Stimulated activated naive CD8-positive, alpha-beta T cell treated with anti-CD3 and anti-CD28 coated beads, Interleukin-15, Interleukin-2, amounts not matched to agents 100 ng/mL and 50 ng/mL, for 24 hours (primary cell): Measurements from ENCODE around the gene OTOR.

Experiments used
- H3K27ac Mint-ChIP-seq: one replicate; pipeline ENCODE4 v1.8.0; 2021; ENCODE audit warnings: mild to moderate bottlenecking, mixed read lengths
- H3K27me3 Mint-ChIP-seq: one replicate; pipeline ENCODE4 v1.8.0; 2021; ENCODE audit warnings: mixed read lengths
- H3K36me3 Mint-ChIP-seq: one replicate; pipeline ENCODE4 v1.8.0; 2021; ENCODE audit warnings: low read depth, mixed read lengths
- H3K4me1 Mint-ChIP-seq: one replicate; pipeline ENCODE4 v1.8.0; 2021; ENCODE audit warnings: low read depth, mixed read lengths
- H3K4me3 Mint-ChIP-seq: one replicate; pipeline ENCODE4 v1.8.0; 2021; ENCODE audit warnings: mild to moderate bottlenecking, mixed read lengths
- H3K9me3 Mint-ChIP-seq: one replicate; pipeline ENCODE4 v1.8.0; 2021; ENCODE audit warnings: mixed read lengths

Gene OTOR

GRCh38 chr20:16748308-16748900 lies at the start of gene OTOR:
OTOR (plus strand) TSS chr20:16748358; CDS start chr20:16748402, 44 bp downstream.
- no peak within 1 kb of the TSS for H3K27ac Mint-ChIP-seq
- no peak within 1 kb of the TSS for H3K4me3 Mint-ChIP-seq
- H3K4me1 Mint-ChIP-seq = no peaks in the 10 kb centered on the region
- H3K9me3 Mint-ChIP-seq = no peaks in the 10 kb centered on the region
- no peaks in the 10 kb centered on the region for H3K36me3 Mint-ChIP-seq
- peaks cover 8% of the 10 kb centered on the region for H3K27me3 Mint-ChIP-seq

DNA sequence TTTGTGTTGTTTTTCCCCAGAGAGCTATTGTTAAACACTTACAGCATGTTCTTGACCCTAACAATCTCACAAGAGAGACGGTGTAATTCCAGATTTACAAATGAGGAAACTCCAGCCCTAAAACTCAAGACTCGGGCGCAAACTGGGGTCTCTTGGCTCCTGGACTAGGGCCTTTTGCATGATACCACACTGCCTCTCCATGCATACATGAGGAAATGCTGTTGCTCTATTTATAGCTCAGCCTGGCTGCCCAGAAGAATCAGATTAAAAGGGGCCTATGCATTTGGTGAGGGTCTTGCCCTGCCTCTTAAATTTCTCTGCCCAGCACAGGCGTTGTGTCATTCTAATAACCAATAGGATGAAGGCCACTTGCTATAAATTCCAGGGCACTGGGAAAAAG lies 48.9 kb upstream of the OTOR start:
- Mint-ChIP-seq H3K27ac (no peak overlapping the region), H3K4me3 (no peak overlapping the region), H3K36me3 (no peaks in the 10 kb centered on the region), H3K27me3 (peaks cover 13% of the 10 kb centered on the region), H3K9me3 (no peaks in the 10 kb centered on the region), H3K4me1 (no peaks in the 10 kb centered on the region)

GRCh38 chr20:16701296-16701695 lies 46.9 kb upstream of the OTOR start:
- Mint-ChIP-seq H3K4me1 (no peaks in the 10 kb centered on the region), H3K4me3 (no peak overlapping the region), H3K9me3 (no peaks in the 10 kb centered on the region), H3K27ac (no peak overlapping the region), H3K36me3 (no peaks in the 10 kb centered on the region), H3K27me3 (peaks cover 17% of the 10 kb centered on the region)

DNA sequence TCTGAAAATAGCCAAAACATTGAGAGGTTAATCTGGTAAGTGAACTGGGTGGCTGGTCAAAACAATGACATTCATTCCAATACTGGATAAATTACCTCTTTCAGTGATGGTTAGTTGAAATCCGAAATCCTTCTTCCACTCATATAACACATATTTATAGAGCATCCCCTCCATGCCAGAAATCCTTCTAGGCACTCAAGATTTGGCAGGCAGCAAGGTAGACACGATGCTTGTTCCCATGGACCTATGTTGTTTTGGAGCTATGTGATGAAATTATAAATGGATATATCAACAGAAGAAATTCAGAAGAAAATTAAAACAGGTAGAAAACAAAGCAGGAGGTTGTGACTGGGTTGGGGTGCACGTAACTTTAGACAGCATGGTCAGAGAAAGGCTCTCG lies 44.6 kb upstream of the OTOR start:
- Mint-ChIP-seq H3K27me3 (peaks cover 20% of the 10 kb centered on the region), H3K4me3 (no peak overlapping the region), H3K27ac (no peak overlapping the region), H3K4me1 (peaks cover 12% of the 10 kb centered on the region), H3K36me3 (no peaks in the 10 kb centered on the region), H3K9me3 (peaks cover 8% of the 10 kb centered on the region)

GRCh38 chr20:16707674-16708073 lies 40.5 kb upstream of the OTOR start:
- Mint-ChIP-seq H3K27me3 (peaks cover 26% of the 10 kb centered on the region), H3K27ac (no peak overlapping the region), H3K4me1 (peaks cover 22% of the 10 kb centered on the region), H3K4me3 (no peak overlapping the region), H3K9me3 (peaks cover 8% of the 10 kb centered on the region), H3K36me3 (no peaks in the 10 kb centered on the region)

- peaks cover 8% of the 10 kb centered on the region for H3K9me3 Mint-ChIP-seq
- H3K27ac Mint-ChIP-seq = no peak overlapping the region
- H3K4me1 Mint-ChIP-seq = peaks cover 22% of the 10 kb centered on the region
- no peak overlapping the region for H3K4me3 Mint-ChIP-seq
- peaks cover 31% of the 10 kb centered on the region for H3K27me3 Mint-ChIP-seq
- no peaks in the 10 kb centered on the region for H3K36me3 Mint-ChIP-seq
Observed at GRCh38 chr20:16708602-16709001, 39.6 kb upstream of the OTOR start.

- H3K36me3 Mint-ChIP-seq = no peaks in the 10 kb centered on the region
- H3K9me3 Mint-ChIP-seq = peaks cover 8% of the 10 kb centered on the region
- H3K4me1 Mint-ChIP-seq = peaks cover 22% of the 10 kb centered on the region
- H3K4me3 Mint-ChIP-seq = no peak overlapping the region
- H3K27ac Mint-ChIP-seq = no peak overlapping the region
- H3K27me3 Mint-ChIP-seq = peaks cover 36% of the 10 kb centered on the region
Observed at GRCh38 chr20:16709017-16709416, 39.1 kb upstream of the OTOR start.

GRCh38 chr20:16710781-16711180 lies 37.4 kb upstream of the OTOR start:
- Mint-ChIP-seq H3K27me3 (peaks cover 41% of the 10 kb centered on the region), H3K9me3 (peaks cover 8% of the 10 kb centered on the region), H3K27ac (no peak overlapping the region), H3K4me1 (peaks cover 22% of the 10 kb centered on the region), H3K4me3 (no peak overlapping the region), H3K36me3 (no peaks in the 10 kb centered on the region)

- Mint-ChIP-seq H3K4me1 (peaks cover 22% of the 10 kb centered on the region), H3K36me3 (no peaks in the 10 kb centered on the region), H3K27ac (no peak overlapping the region), H3K9me3 (peaks cover 3% of the 10 kb centered on the region), H3K27me3 (peaks cover 44% of the 10 kb centered on the region), H3K4me3 (no peak overlapping the region)
Observed at GRCh38 chr20:16711661-16712258, 36.4 kb upstream of the OTOR start.

- H3K36me3 Mint-ChIP-seq = no peaks in the 10 kb centered on the region
- H3K27ac Mint-ChIP-seq = no peak overlapping the region
- H3K4me3 Mint-ChIP-seq = no peak overlapping the region
- no peaks in the 10 kb centered on the region for H3K9me3 Mint-ChIP-seq
- H3K4me1 Mint-ChIP-seq = peaks cover 21% of the 10 kb centered on the region
- peaks cover 44% of the 10 kb centered on the region for H3K27me3 Mint-ChIP-seq
Observed at GRCh38 chr20:16712511-16712947, 35.6 kb upstream of the OTOR start.

- H3K36me3 Mint-ChIP-seq = no peaks in the 10 kb centered on the region
- H3K27me3 Mint-ChIP-seq = peaks cover 48% of the 10 kb centered on the region
- no peak overlapping the region for H3K4me3 Mint-ChIP-seq
- H3K9me3 Mint-ChIP-seq = no peaks in the 10 kb centered on the region
- H3K27ac Mint-ChIP-seq = no peak overlapping the region
- peaks cover 16% of the 10 kb centered on the region for H3K4me1 Mint-ChIP-seq
Observed at GRCh38 chr20:16713066-16713465, 35.1 kb upstream of the OTOR start.

DNA sequence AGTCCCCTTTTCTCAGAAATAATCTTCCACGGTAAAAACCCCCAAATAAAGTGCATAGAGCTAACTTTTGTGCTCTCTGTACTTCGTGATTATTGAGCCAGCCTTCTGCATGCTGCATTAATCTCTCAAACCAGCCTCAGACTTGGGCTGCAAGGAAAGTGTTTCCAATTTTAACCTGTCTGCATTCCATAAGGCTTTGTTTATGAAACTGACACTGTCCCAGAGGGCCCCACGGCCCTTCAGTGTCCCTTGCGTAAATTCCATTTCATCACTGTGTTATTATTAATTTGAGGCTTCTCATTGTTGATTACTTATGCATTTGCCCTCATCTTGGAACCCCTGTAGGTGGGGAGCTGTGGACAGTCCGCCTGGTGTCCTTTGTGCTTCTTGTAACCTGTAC lies 33.9 kb upstream of the OTOR start:
- Mint-ChIP-seq H3K36me3 (no peaks in the 10 kb centered on the region), H3K4me3 (no peak overlapping the region), H3K9me3 (no peaks in the 10 kb centered on the region), H3K4me1 (peaks cover 4% of the 10 kb centered on the region), H3K27me3 (peaks cover 55% of the 10 kb centered on the region), H3K27ac (no peak overlapping the region)

- Mint-ChIP-seq H3K27ac (no peak overlapping the region), H3K27me3 (peaks cover 60% of the 10 kb centered on the region), H3K4me3 (no peak overlapping the region), H3K36me3 (no peaks in the 10 kb centered on the region), H3K4me1 (no peaks in the 10 kb centered on the region), H3K9me3 (no peaks in the 10 kb centered on the region)
Observed at GRCh38 chr20:16714751-16715150, 33.4 kb upstream of the OTOR start.

DNA sequence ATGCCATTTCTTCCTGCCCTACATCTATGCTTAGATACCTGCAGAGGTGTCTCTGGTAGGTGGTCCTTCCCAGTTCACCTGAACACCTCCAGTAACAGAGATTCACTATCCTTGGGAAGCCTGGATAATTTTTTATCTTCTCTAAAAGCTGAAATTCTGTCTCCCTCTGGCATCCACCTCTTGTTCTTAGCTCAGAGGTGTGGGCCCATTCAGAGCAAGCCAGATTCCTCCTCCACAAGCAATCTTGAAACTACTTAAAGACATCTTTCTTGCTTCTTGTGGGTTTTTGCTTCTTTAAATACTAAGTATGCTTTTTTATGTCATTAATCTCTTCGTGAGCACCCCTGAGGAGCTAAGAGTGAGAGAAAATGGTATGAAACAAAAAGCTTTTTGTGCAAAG lies 28.7 kb upstream of the OTOR start:
- Mint-ChIP-seq H3K27ac (no peak overlapping the region), H3K4me1 (no peaks in the 10 kb centered on the region), H3K36me3 (no peaks in the 10 kb centered on the region), H3K9me3 (no peaks in the 10 kb centered on the region), H3K4me3 (no peak overlapping the region), H3K27me3 (peaks cover 73% of the 10 kb centered on the region)

- Mint-ChIP-seq H3K4me1 (peaks cover 45% of the 10 kb centered on the region), H3K9me3 (peaks cover 9% of the 10 kb centered on the region), H3K27ac (peak overlapping the region; percentile 98), H3K4me3 (peak overlapping the region; percentile 99), H3K36me3 (peaks cover 43% of the 10 kb centered on the region), H3K27me3 (peaks cover 20% of the 10 kb centered on the region)
Observed at GRCh38 chr20:16729080-16729479, 19.1 kb upstream of the OTOR start.
